Esophagus squamous epithelium (tissue), 4 donors: ENCODE results near the gene AMMECR1.

Experiments
- CTCF ChIP-seq, 6 experiments: fragments of 450-650 bp in 4 of 6; fragments of 200-600 bp in 2 of 6; sonication (generic) in 2 of 6; IDR thresholded peaks; one replicate each; pipeline ENCODE4 v1.5.1; 2016 to 2019; ENCODE audit warnings: antibody characterized with exemption in 6 of 6, mild to moderate bottlenecking in 4 of 6, moderate library complexity in 4 of 6
- POLR2A ChIP-seq, 4 donors: fragments of 450-650 bp; IDR thresholded peaks; one replicate each; pipeline ENCODE4 v1.6.1; 2017; ENCODE audit warnings: antibody characterized with exemption in 4 of 4, mild to moderate bottlenecking in 4 of 4, moderate library complexity in 3 of 4

GRCh38 chrX:110173192-110174175 lies 144.4 kb downstream of the AMMECR1 start:
- TF ChIP-seq POLR2A (IDR thresholded peaks at IDR 0.05) (no peak), CTCF (IDR thresholded peaks at IDR 0.05) (no peak)
